Muscle of leg (tissue), 16 donors: Measurements from ENCODE around the gene ILRUN. TPM values are rescaled to one million over a fixed set of nuclear protein-coding genes. Genes with fewer than 3 reads are reported as not detected.
A peak's percentile ranks its signal among the peaks of the same experiment; 100 is the strongest.
"Not testable (repeated sequence)": the region's sequence is repeated elsewhere in the genome, so short reads cannot be mapped to it uniquely, and the experiment has no call there.

Source experiments
- DNase-seq: peaks from one replicate; pipeline ENCODE4 v3.0.0; 2013
- H3K27ac ChIP-seq: one replicate; pipeline ENCODE4 v1.5.1; 2013; ENCODE audit warnings: mild to moderate bottlenecking, low read length, control low read depth
- H3K27me3 ChIP-seq: one replicate; pipeline ENCODE4 v1.6.1; 2013; ENCODE audit warnings: low read length; ENCODE audit not compliant: control insufficient read depth, insufficient read depth
- H3K36me3 ChIP-seq: one replicate; pipeline ENCODE4 v1.6.1; 2013; ENCODE audit warnings: low read length; ENCODE audit not compliant: control insufficient read depth, insufficient read depth
- H3K4me1 ChIP-seq: one replicate; pipeline ENCODE4 v1.6.1; 2013; ENCODE audit warnings: low read length; ENCODE audit not compliant: control insufficient read depth, insufficient read depth
- H3K4me3 ChIP-seq: one replicate; pipeline ENCODE4 v1.5.1; 2013; ENCODE audit warnings: low read length, control low read depth
- H3K9me3 ChIP-seq: replicated peaks from 2 replicates; pipeline ENCODE4 v1.6.1; 2013; ENCODE audit warnings: low read depth, low read length; ENCODE audit not compliant: control insufficient read depth
- WGBS: methylation state at CpG from one replicate; pipeline ENCODE4 v1.1.5; 2013; ENCODE audit warnings: missing lambda C conversion rate; ENCODE audit not compliant: insufficient coverage; 5-methylcytosine and 5-hydroxymethylcytosine counted together
- long read RNA-seq, 11 donors: transcript quantifications; one replicate each; lab custom pipeline, GENCODE V29; 2026
- polyA plus RNA-seq, 8 donors: library from polyadenylated mRNA; unstranded; fragments of 120-200 nt; gene quantifications; one replicate each; pipeline versions ENCODE4 v1.2.1 to v1.2.3, GENCODE V29; 2013; ENCODE audit warnings: inconsistent platforms in 1 of 8, low replicate concordance in 1 of 8; ENCODE audit not compliant: insufficient read length in 8 of 8, insufficient read depth in 1 of 8
- total RNA-seq: library from RNA; stranded (reverse); fragments of 120-200 nt; gene quantifications from one replicate; pipeline ENCODE4 v1.2.4, GENCODE V29; 2013

Gene ILRUN
- total RNA-seq, result 46.9 TPM
- polyA plus RNA-seq, result 10 to 100 TPM; 69.8 to 92.3 (median 77.0) TPM
- long read RNA-seq, donor 1, full-length matches to known transcripts, result 7 of 15 reads
- long read RNA-seq, donor 1, partial matches to known transcripts, result 8 of 15 reads
- long read RNA-seq, donor 1, other reads (novel, unspliced or antisense), result 0 of 15 reads
- long read RNA-seq, donor 2, full-length matches to known transcripts, result 1 of 1 reads
- long read RNA-seq, donor 2, partial matches to known transcripts, result 0 of 1 reads
- long read RNA-seq, donor 2, other reads (novel, unspliced or antisense), result 0 of 1 reads
- long read RNA-seq, donor 3, full-length matches to known transcripts, result 27 of 78 reads
- long read RNA-seq, donor 3, partial matches to known transcripts, result 51 of 78 reads
- long read RNA-seq, donor 3, other reads (novel, unspliced or antisense), result 0 of 78 reads
- long read RNA-seq, donor 4, full-length matches to known transcripts, result 1 of 19 reads
- long read RNA-seq, donor 4, partial matches to known transcripts, result 18 of 19 reads
- long read RNA-seq, donor 4, other reads (novel, unspliced or antisense), result 0 of 19 reads
- long read RNA-seq, donor 5, full-length matches to known transcripts, result 28 of 111 reads
- long read RNA-seq, donor 5, partial matches to known transcripts, result 83 of 111 reads
- long read RNA-seq, donor 5, other reads (novel, unspliced or antisense), result 0 of 111 reads
- long read RNA-seq, donor 6, full-length matches to known transcripts, result 6 of 56 reads
- long read RNA-seq, donor 6, partial matches to known transcripts, result 50 of 56 reads
- long read RNA-seq, donor 6, other reads (novel, unspliced or antisense), result 0 of 56 reads
- long read RNA-seq, donor 7, full-length matches to known transcripts, result 4 of 55 reads
- long read RNA-seq, donor 7, partial matches to known transcripts, result 51 of 55 reads
- long read RNA-seq, donor 7, other reads (novel, unspliced or antisense), result 0 of 55 reads
- long read RNA-seq, donor 8, full-length matches to known transcripts, result 4 of 25 reads
- long read RNA-seq, donor 8, partial matches to known transcripts, result 21 of 25 reads
- long read RNA-seq, donor 8, other reads (novel, unspliced or antisense), result 0 of 25 reads
- long read RNA-seq, donor 9, full-length matches to known transcripts, result 10 of 281 reads
- long read RNA-seq, donor 9, partial matches to known transcripts, result 271 of 281 reads
- long read RNA-seq, donor 9, other reads (novel, unspliced or antisense), result 0 of 281 reads
- long read RNA-seq, donor 10, full-length matches to known transcripts, result 6 of 69 reads
- long read RNA-seq, donor 10, partial matches to known transcripts, result 63 of 69 reads
- long read RNA-seq, donor 10, other reads (novel, unspliced or antisense), result 0 of 69 reads
- long read RNA-seq, donor 11, full-length matches to known transcripts, result 6 of 51 reads
- long read RNA-seq, donor 11, partial matches to known transcripts, result 45 of 51 reads
- long read RNA-seq, donor 11, other reads (novel, unspliced or antisense), result 0 of 51 reads

- peak within 1 kb of the TSS; percentile 85 for H3K27ac ChIP-seq
- H3K36me3 ChIP-seq, result no peaks in the 10 kb centered on the region
- peak; percentile 98 for DNase-seq
- 0% methylated on average over 19 of the region's 49 CpGs for WGBS
- peaks cover 17% of the 10 kb centered on the region for H3K4me1 ChIP-seq
- H3K4me3 ChIP-seq, result peak within 1 kb of the TSS; percentile 95
- H3K9me3 ChIP-seq, result no peaks in the 10 kb centered on the region
- H3K27me3 ChIP-seq, result no peaks in the 10 kb centered on the region
Measured at GRCh38 chr6:34696739-34697543, at the start of gene ILRUN. TSS of gene ILRUN (minus strand) at chr6:34696767. CDS start at chr6:34696603, 164 bp downstream.

GRCh38 chr6:34745277-34746103 lies 48.9 kb upstream of the ILRUN start:
- no peaks in the 10 kb centered on the region for H3K4me1 ChIP-seq
- no peak overlapping the region for H3K27ac ChIP-seq
- H3K9me3 ChIP-seq, result no peaks in the 10 kb centered on the region
- no peak overlapping the region for H3K4me3 ChIP-seq
- no peak for DNase-seq
- no peaks in the 10 kb centered on the region for H3K36me3 ChIP-seq
- WGBS, result no CpG with 5 or more reads among the region's 10 CpGs
- H3K27me3 ChIP-seq, result no peaks in the 10 kb centered on the region

- not testable (repeated sequence) for H3K27me3 ChIP-seq, H3K36me3 ChIP-seq, H3K4me1 ChIP-seq, H3K9me3 ChIP-seq, DNase-seq, H3K4me3 ChIP-seq, H3K27ac ChIP-seq
- 86% methylated on average over 5 of the region's 10 CpGs for WGBS
Measured at GRCh38 chr6:34744294-34744647, 47.7 kb upstream of the ILRUN start.

- H3K27me3 ChIP-seq, result no peaks in the 10 kb centered on the region
- H3K36me3 ChIP-seq, result no peaks in the 10 kb centered on the region
- DNase-seq, result no peak
- WGBS, result 93% methylated on average over 2 of the region's 7 CpGs
- no peak overlapping the region for H3K27ac ChIP-seq
- no peak overlapping the region for H3K4me3 ChIP-seq
- no peaks in the 10 kb centered on the region for H3K9me3 ChIP-seq
- no peaks in the 10 kb centered on the region for H3K4me1 ChIP-seq
Measured at GRCh38 chr6:34743625-34744293, 47.2 kb upstream of the ILRUN start.

GRCh38 chr6:34742094-34742493 lies 45.5 kb upstream of the ILRUN start:
- Histone ChIP-seq H3K27me3 (no peaks in the 10 kb centered on the region), H3K4me1 (no peaks in the 10 kb centered on the region), H3K27ac (no peak overlapping the region), H3K36me3 (no peaks in the 10 kb centered on the region), H3K4me3 (no peak overlapping the region), H3K9me3 (no peaks in the 10 kb centered on the region)
- WGBS, result no CpG with 5 or more reads among the region's 4 CpGs
- no peak for DNase-seq

- H3K27me3 ChIP-seq, result no peaks in the 10 kb centered on the region
- H3K27ac ChIP-seq, result no peak overlapping the region
- no peaks in the 10 kb centered on the region for H3K36me3 ChIP-seq
- 71% methylated on average over 2 of the region's 3 CpGs for WGBS
- H3K4me1 ChIP-seq, result no peaks in the 10 kb centered on the region
- no peaks in the 10 kb centered on the region for H3K9me3 ChIP-seq
- no peak overlapping the region for H3K4me3 ChIP-seq
- DNase-seq, result no peak
Measured at GRCh38 chr6:34736823-34737222, 40.3 kb upstream of the ILRUN start.

GRCh38 chr6:34731393-34732060 lies 35.0 kb upstream of the ILRUN start:
- Histone ChIP-seq H3K9me3 (no peaks in the 10 kb centered on the region), H3K27me3 (no peaks in the 10 kb centered on the region), H3K4me1 (peaks cover 20% of the 10 kb centered on the region), H3K27ac (no peak overlapping the region), H3K4me3 (no peak overlapping the region), H3K36me3 (no peaks in the 10 kb centered on the region)
- WGBS, result 71% methylated on average over 3 of the region's 5 CpGs
- DNase-seq, result no peak
